HEK293T (cell line): ENCODE data around the gene C10orf105.

ENCODE experiments used
- FOXK2 ChIP-seq: fragments of 450-650 bp; IDR thresholded peaks from 2 replicates; pipeline ENCODE4 v1.6.1; 2016; ENCODE audit warnings: mild to moderate bottlenecking
- FOXM1 ChIP-seq: fragments of 450-650 bp; IDR thresholded peaks from 2 replicates; pipeline ENCODE4 v1.6.1; 2017; ENCODE audit warnings: mild to moderate bottlenecking, borderline replicate concordance
- NFRKB ChIP-seq: fragments of 450-650 bp; IDR thresholded peaks from 2 replicates; pipeline ENCODE4 v1.6.1; 2016; ENCODE audit warnings: mild to moderate bottlenecking, moderate library complexity
- SP1 ChIP-seq: fragments of 450-650 bp; IDR thresholded peaks from 2 replicates; pipeline ENCODE4 v1.6.1; 2017

GRCh38 chr10:71723311-71723710 is 3.7 kb upstream of the C10orf105 start:
- TF ChIP-seq FOXK2 (no peak), SP1 (no peak), NFRKB (no peak), FOXM1 (no peak)
